Measurements from ENCODE around the gene SGSH. TPM values are rescaled to one million over a fixed set of nuclear protein-coding genes. Genes with fewer than 3 reads are reported as not detected.

Gene SGSH
- total RNA-seq, 1 donor from 2014 or later = 7.2 TPM

DNA sequence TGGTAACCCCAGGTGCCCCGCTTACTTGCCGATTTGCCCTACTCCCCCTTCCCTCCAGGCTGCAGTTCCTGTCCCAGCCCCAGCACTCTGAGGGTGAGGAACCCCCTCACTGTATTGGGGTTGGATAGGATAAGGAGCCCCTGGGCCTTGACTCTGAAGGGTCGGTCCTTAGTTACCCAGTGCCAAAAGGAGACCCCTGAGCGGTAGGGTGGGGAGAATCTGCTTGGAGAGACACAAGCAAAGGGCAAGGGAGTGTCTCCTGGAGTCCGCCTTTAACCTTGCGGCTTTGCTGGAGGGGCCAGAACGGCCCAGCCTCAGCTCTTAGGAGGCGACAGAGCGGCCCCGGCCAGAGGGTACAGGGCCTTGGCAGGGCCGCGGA is 37.3 kb downstream of the SGSH start:
- Mint-ChIP-seq H3K4me3 (no peak overlapping the region), H3K4me1 (peaks cover 19% of the 10 kb centered on the region)

GRCh38 chr17:80182118-80182844 is 37.9 kb downstream of the SGSH start:
- peak overlapping the region; percentile 26 for H3K27ac Mint-ChIP-seq

More for the DNA sequence above, 37.3 kb downstream of the SGSH start:
- peaks cover 16% of the 10 kb centered on the region for H3K4me1 ChIP-seq
- Mint-ChIP-seq H3K27me3 (ENCODE audit: insufficient read depth, low read depth) (peaks cover 17% of the 10 kb centered on the region), H3K9me3 (no peaks in the 10 kb centered on the region), H3K36me3 (no peaks in the 10 kb centered on the region), H3K27ac (no peak overlapping the region)
- H3K36me3 ChIP-seq = no peaks in the 10 kb centered on the region
- H3F3A ChIP-seq (ENCODE audit: low read depth) = peaks cover 8% of the 10 kb centered on the region
- no peak overlapping the region for H3K4me3 ChIP-seq
- DNase-seq (ENCODE audit: low spot score) = no peak
- H3K9me3 ChIP-seq (ENCODE audit: low read depth) = no peaks in the 10 kb centered on the region
- TF ChIP-seq EZH2phosphoT487 (IDR thresholded peaks at IDR 0.05) = no peak
- TF ChIP-seq EZH2 (IDR thresholded peaks at IDR 0.05) = no peak
- no peak for TF ChIP-seq CTCF (IDR thresholded peaks at IDR 0.05)
- no peaks in the 10 kb centered on the region for H4K20me1 ChIP-seq (ENCODE audit: low read depth)
- no peak overlapping the region for H3K27ac ChIP-seq
- H2AFZ ChIP-seq (replicated peaks) = no peak overlapping the region
- H3K4me2 ChIP-seq = no peak overlapping the region
- no peaks in the 10 kb centered on the region for H3K27me3 ChIP-seq
- H3K9ac ChIP-seq = no peak overlapping the region
- H3K79me2 ChIP-seq (ENCODE audit: low read depth) = no peaks in the 10 kb centered on the region

GRCh38 chr17:80181431-80181830 is 38.7 kb downstream of the SGSH start:
- peaks cover 16% of the 10 kb centered on the region for H3K4me1 ChIP-seq
- no peak overlapping the region for H2AFZ ChIP-seq (replicated peaks)
- no peaks in the 10 kb centered on the region for H4K20me1 ChIP-seq (ENCODE audit: low read depth)
- H3K9me3 ChIP-seq (ENCODE audit: low read depth) = no peaks in the 10 kb centered on the region
- H3K27me3 Mint-ChIP-seq (ENCODE audit: insufficient read depth, low read depth) = peaks cover 12% of the 10 kb centered on the region
- no peaks in the 10 kb centered on the region for H3K36me3 Mint-ChIP-seq
- no peak overlapping the region for H3K4me3 Mint-ChIP-seq
- H3K36me3 ChIP-seq = no peaks in the 10 kb centered on the region
- no peak overlapping the region for H3K27ac ChIP-seq
- H3K4me3 ChIP-seq = no peak overlapping the region
- H3K9ac ChIP-seq = no peak overlapping the region
- no peaks in the 10 kb centered on the region for H3K27me3 ChIP-seq
- peaks cover 8% of the 10 kb centered on the region for H3F3A ChIP-seq (ENCODE audit: low read depth)
- no peak for TF ChIP-seq EZH2 (IDR thresholded peaks at IDR 0.05)
- no peaks in the 10 kb centered on the region for H3K79me2 ChIP-seq (ENCODE audit: low read depth)
- H3K4me1 Mint-ChIP-seq = peaks cover 19% of the 10 kb centered on the region
- no peak overlapping the region for H3K27ac Mint-ChIP-seq
- no peak for DNase-seq (ENCODE audit: low spot score)
- no peak overlapping the region for H3K4me2 ChIP-seq
- H3K9me3 Mint-ChIP-seq = no peaks in the 10 kb centered on the region

More at GRCh38 chr17:80182118-80182844, 37.9 kb downstream of the SGSH start:
- Histone ChIP-seq H3K9me3 (ENCODE audit: low read depth) (no peaks in the 10 kb centered on the region), H3K4me3 (no peak overlapping the region), H3F3A (ENCODE audit: low read depth) (peaks cover 8% of the 10 kb centered on the region), H3K9ac (no peak overlapping the region), H3K27me3 (no peaks in the 10 kb centered on the region), H3K4me2 (no peak overlapping the region), H4K20me1 (ENCODE audit: low read depth) (no peaks in the 10 kb centered on the region), H3K27ac (no peak overlapping the region), H3K36me3 (no peaks in the 10 kb centered on the region), H3K4me1 (peaks cover 16% of the 10 kb centered on the region), H3K79me2 (ENCODE audit: low read depth) (no peaks in the 10 kb centered on the region), H2AFZ (replicated peaks) (no peak overlapping the region)
- peaks cover 16% of the 10 kb centered on the region for H3K27me3 Mint-ChIP-seq (ENCODE audit: insufficient read depth, low read depth)
- H3K4me3 Mint-ChIP-seq = no peak overlapping the region
- no peak for DNase-seq (ENCODE audit: low spot score)
- peaks cover 19% of the 10 kb centered on the region for H3K4me1 Mint-ChIP-seq
- H3K36me3 Mint-ChIP-seq = no peaks in the 10 kb centered on the region
- TF ChIP-seq EZH2phosphoT487 (IDR thresholded peaks at IDR 0.05) (no peak), EZH2 (IDR thresholded peaks at IDR 0.05) (no peak), CTCF (IDR thresholded peaks at IDR 0.05) (no peak)
- H3K9me3 Mint-ChIP-seq = no peaks in the 10 kb centered on the region

DNA sequence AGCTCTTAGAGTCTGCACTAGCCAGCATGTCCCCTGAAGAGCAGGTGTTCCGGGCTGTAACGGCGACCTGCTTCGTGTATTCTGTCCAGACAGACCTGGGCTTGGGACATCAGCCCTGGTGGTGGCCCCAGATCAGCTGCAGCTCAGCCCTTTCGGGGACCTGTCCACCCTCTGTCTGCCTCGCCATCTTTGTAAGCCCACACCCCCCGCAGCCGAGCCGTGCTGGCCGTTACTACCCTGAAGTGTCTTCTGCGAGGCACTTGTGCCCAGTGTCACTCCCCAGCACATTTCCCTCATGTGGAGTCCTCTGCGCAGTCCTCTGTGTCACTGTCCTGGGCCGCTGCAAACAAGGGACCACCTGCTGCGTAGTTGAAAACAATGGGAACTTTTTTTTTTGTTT is 39.9 kb downstream of the SGSH start:
- Histone ChIP-seq H3F3A (ENCODE audit: low read depth) (peaks cover 8% of the 10 kb centered on the region), H2AFZ (replicated peaks) (no peak overlapping the region), H3K4me1 (peaks cover 13% of the 10 kb centered on the region), H3K4me3 (no peak overlapping the region), H3K79me2 (ENCODE audit: low read depth) (no peaks in the 10 kb centered on the region), H3K27ac (no peak overlapping the region), H3K4me2 (no peak overlapping the region), H3K36me3 (no peaks in the 10 kb centered on the region), H3K9ac (no peak overlapping the region), H3K27me3 (no peaks in the 10 kb centered on the region), H4K20me1 (ENCODE audit: low read depth) (no peaks in the 10 kb centered on the region), H3K9me3 (ENCODE audit: low read depth) (no peaks in the 10 kb centered on the region)
- peaks cover 13% of the 10 kb centered on the region for H3K27me3 Mint-ChIP-seq (ENCODE audit: insufficient read depth, low read depth)
- H3K4me1 Mint-ChIP-seq = peaks cover 17% of the 10 kb centered on the region
- no peak for DNase-seq (ENCODE audit: low spot score)
- no peak overlapping the region for H3K27ac Mint-ChIP-seq
- TF ChIP-seq EZH2phosphoT487 (IDR thresholded peaks at IDR 0.05) (no peak), EZH2 (IDR thresholded peaks at IDR 0.05) (no peak)
- no peaks in the 10 kb centered on the region for H3K36me3 Mint-ChIP-seq
- H3K4me3 Mint-ChIP-seq = no peak overlapping the region
- H3K9me3 Mint-ChIP-seq = no peaks in the 10 kb centered on the region

Measured in neural progenitor cell (in vitro differentiated cells).